Stomach smooth muscle (tissue), 2 donors: ENCODE measurements around the gene FCRL5.

Experiments
- H3K27ac ChIP-seq: one replicate; pipeline ENCODE4 v1.7.0; 2013; ENCODE audit warnings: mild to moderate bottlenecking, low read length, inconsistent platforms
- H3K27me3 ChIP-seq, 2 donors: one replicate each; pipeline ENCODE4 v1.7.0; 2013; ENCODE audit warnings: low read length in 2 of 2; ENCODE audit not compliant: insufficient read depth in 2 of 2, control insufficient read depth in 1 of 2
- H3K36me3 ChIP-seq, 2 donors: one replicate each; pipeline ENCODE4 v1.7.0; 2013; ENCODE audit warnings: low read length in 2 of 2; ENCODE audit not compliant: control insufficient read depth in 2 of 2, insufficient read depth in 2 of 2
- H3K4me1 ChIP-seq: one replicate; pipeline ENCODE4 v1.7.0; 2013; ENCODE audit warnings: low read length; ENCODE audit not compliant: control insufficient read depth, insufficient read depth
- H3K4me3 ChIP-seq, 2 donors: one replicate each; pipeline ENCODE4 v1.7.0; 2013; ENCODE audit warnings: low read length in 2 of 2
- H3K9ac ChIP-seq, 2 donors: one replicate each; pipeline ENCODE4 v1.7.0; 2013; ENCODE audit warnings: low read length in 2 of 2, mild to moderate bottlenecking in 1 of 2
- H3K9me3 ChIP-seq, 2 donors: one replicate each; pipeline ENCODE4 v1.7.0; 2013; ENCODE audit warnings: low read length in 2 of 2; ENCODE audit not compliant: control insufficient read depth in 2 of 2
- donor health status: healthy.
- donor health status: Pancreatic carcinoma.

The FCRL5 gene

GRCh38 chr1:157523774-157524493 is 28.4 kb downstream of the FCRL5 start:
- Histone ChIP-seq H3K9ac (no peak overlapping the region), H3K4me1 (no peaks in the 10 kb centered on the region), H3K9me3 (no peaks in the 10 kb centered on the region), H3K36me3 (no peaks in the 10 kb centered on the region), H3K27ac (no peak overlapping the region), H3K4me3 (no peak overlapping the region), H3K27me3 (peaks cover 0 to 2% of the 10 kb centered on the region in 2 donors)

GRCh38 chr1:157521056-157521455 is 31.3 kb downstream of the FCRL5 start:
- no peak overlapping the region for H3K9ac ChIP-seq
- no peaks in the 10 kb centered on the region for H3K4me1 ChIP-seq
- no peaks in the 10 kb centered on the region for H3K9me3 ChIP-seq
- H3K27ac ChIP-seq, result no peak overlapping the region
- H3K4me3 ChIP-seq, result no peak overlapping the region
- H3K27me3 ChIP-seq, result peaks cover 0 to 2% of the 10 kb centered on the region in 2 donors
- no peaks in the 10 kb centered on the region for H3K36me3 ChIP-seq

GRCh38 chr1:157520386-157520935 is 31.9 kb downstream of the FCRL5 start:
- Histone ChIP-seq H3K27ac (no peak overlapping the region), H3K9ac (no peak overlapping the region), H3K27me3 (peaks cover 0 to 2% of the 10 kb centered on the region in 2 donors), H3K4me3 (no peak overlapping the region), H3K36me3 (no peaks in the 10 kb centered on the region), H3K9me3 (no peaks in the 10 kb centered on the region), H3K4me1 (no peaks in the 10 kb centered on the region)

- Histone ChIP-seq H3K27me3 (peaks cover 0 to 2% of the 10 kb centered on the region in 2 donors), H3K36me3 (no peaks in the 10 kb centered on the region), H3K4me1 (no peaks in the 10 kb centered on the region), H3K4me3 (no peak overlapping the region), H3K9ac (no peak overlapping the region), H3K27ac (no peak overlapping the region), H3K9me3 (no peaks in the 10 kb centered on the region)
Observed at GRCh38 chr1:157519451-157519850, 32.9 kb downstream of the FCRL5 start.

GRCh38 chr1:157517016-157517415 is 35.3 kb downstream of the FCRL5 start:
- H3K27me3 ChIP-seq, result peaks cover 0 to 2% of the 10 kb centered on the region in 2 donors
- no peak overlapping the region for H3K9ac ChIP-seq
- H3K27ac ChIP-seq, result no peak overlapping the region
- no peak overlapping the region for H3K4me3 ChIP-seq
- no peaks in the 10 kb centered on the region for H3K4me1 ChIP-seq
- no peaks in the 10 kb centered on the region for H3K36me3 ChIP-seq
- H3K9me3 ChIP-seq, result no peaks in the 10 kb centered on the region

- no peak overlapping the region for H3K27ac ChIP-seq
- no peak overlapping the region for H3K9ac ChIP-seq
- H3K36me3 ChIP-seq, result no peaks in the 10 kb centered on the region
- peaks cover 2% of the 10 kb centered on the region for H3K4me1 ChIP-seq
- peaks cover 0 to 2% of the 10 kb centered on the region in 2 donors for H3K27me3 ChIP-seq
- no peaks in the 10 kb centered on the region for H3K9me3 ChIP-seq
- no peak overlapping the region for H3K4me3 ChIP-seq
Observed at GRCh38 chr1:157515709-157516108, 36.6 kb downstream of the FCRL5 start.

- Histone ChIP-seq H3K4me1 (peaks cover 3% of the 10 kb centered on the region), H3K9ac (no peak overlapping the region), H3K9me3 (no peaks in the 10 kb centered on the region), H3K27me3 (peaks cover 0 to under 1% of the 10 kb centered on the region in 2 donors), H3K27ac (no peak overlapping the region), H3K36me3 (no peaks in the 10 kb centered on the region), H3K4me3 (no peak overlapping the region)
Observed at GRCh38 chr1:157515141-157515540, 37.2 kb downstream of the FCRL5 start.

- H3K4me1 ChIP-seq, result peaks cover 3% of the 10 kb centered on the region
- no peaks in the 10 kb centered on the region for H3K27me3 ChIP-seq
- no peak overlapping the region for H3K9ac ChIP-seq
- no peak overlapping the region for H3K4me3 ChIP-seq
- no peaks in the 10 kb centered on the region for H3K36me3 ChIP-seq
- no peaks in the 10 kb centered on the region for H3K9me3 ChIP-seq
- no peak overlapping the region for H3K27ac ChIP-seq
Observed at GRCh38 chr1:157512036-157512969, 40.0 kb downstream of the FCRL5 start.

GRCh38 chr1:157509546-157510232 is 42.6 kb downstream of the FCRL5 start:
- Histone ChIP-seq H3K36me3 (no peaks in the 10 kb centered on the region), H3K9ac (no peak overlapping the region), H3K9me3 (no peaks in the 10 kb centered on the region), H3K27me3 (no peaks in the 10 kb centered on the region), H3K4me3 (no peak overlapping the region), H3K27ac (no peak overlapping the region), H3K4me1 (peaks cover 6% of the 10 kb centered on the region)

GRCh38 chr1:157505481-157506272 is 46.6 kb downstream of the FCRL5 start:
- Histone ChIP-seq H3K4me1 (peaks cover 4% of the 10 kb centered on the region), H3K27ac (no peak overlapping the region), H3K9ac (no peak overlapping the region), H3K4me3 (peak overlapping the region in 1 of 2 donors; percentile 47), H3K36me3 (no peaks in the 10 kb centered on the region), H3K9me3 (no peaks in the 10 kb centered on the region), H3K27me3 (no peaks in the 10 kb centered on the region)
